H1 (cell line): ENCODE measurements around the gene HTD2. TPM values are rescaled to one million over a fixed set of nuclear protein-coding genes. Genes with fewer than 3 reads are reported as not detected.

Source experiments
- CTCF ChIA-PET: fragments of 300-600 bp; sonication (Branson Sonifier 250); formaldehyde crosslinking; loops from one replicate; lab custom pipeline; 2021; ENCODE audit not compliant: partially characterized antibody; lab: Charles Lee
- POLR2A ChIA-PET: fragments of 300-600 bp; sonication (Branson Sonifier 250); formaldehyde crosslinking; loops from one replicate; lab custom pipeline; 2021; ENCODE audit warnings: inconsistent platforms; ENCODE audit not compliant: partially characterized antibody; lab: Charles Lee
- DNase-seq, 2 experiments: peaks; one replicate each; pipeline versions ENCODE4 v3.0.0 to v3.0.0-alpha.2; 2010 to 2022; ENCODE audit warnings: low spot score in 2 of 2, low read depth in 1 of 2, mixed read lengths in 1 of 2
- FAIRE-seq: peaks from 2 replicates; lab custom pipeline; 2011; peaks lifted over from hg19 to GRCh38; lab: Jason Lieb, UNC
- H2AFZ ChIP-seq: 2 replicates; pipeline ENCODE4 v1.8.1; 2012; ENCODE audit warnings: low read length, inconsistent platforms
- H2AK5ac ChIP-seq: 2 replicates; pipeline ENCODE4 v1.6.1; 2013; ENCODE audit warnings: low read depth, low read length
- H2BK120ac ChIP-seq: replicated peaks from 2 replicates; pipeline ENCODE3; 2013; ENCODE audit warnings: low read depth, low read length, inconsistent platforms
- H2BK12ac ChIP-seq: 2 replicates; pipeline ENCODE4 v1.6.1; 2013; ENCODE audit warnings: low read depth, low read length
- H2BK15ac ChIP-seq: 2 replicates; pipeline ENCODE4 v1.6.1; 2013; ENCODE audit warnings: low read length
- H2BK20ac ChIP-seq: 2 replicates; pipeline ENCODE4 v1.6.1; 2013; ENCODE audit warnings: low read length
- H2BK5ac ChIP-seq: 2 replicates; pipeline ENCODE4 v1.6.1; 2013; ENCODE audit warnings: low read depth, low read length
- H3K14ac ChIP-seq: 2 replicates; pipeline ENCODE4 v1.6.1; 2013; ENCODE audit warnings: inconsistent platforms; ENCODE audit not compliant: insufficient read length
- H3K18ac ChIP-seq: 2 replicates; pipeline ENCODE4 v1.6.1; 2013; ENCODE audit warnings: low read length; ENCODE audit errors: extremely low read depth
- H3K23ac ChIP-seq: 2 replicates; pipeline ENCODE4 v1.6.1; 2013; ENCODE audit warnings: inconsistent platforms; ENCODE audit not compliant: insufficient read length
- H3K23me2 ChIP-seq: 2 replicates; pipeline ENCODE4 v1.6.1; 2013; ENCODE audit warnings: low read depth, low read length
- H3K27ac ChIP-seq: 2 replicates; pipeline ENCODE4 v1.6.1; 2011; ENCODE audit warnings: low read depth, low read length, inconsistent platforms
- H3K27me3 ChIP-seq, 4 experiments: replicated peaks in 1 of 4; 1 replicate in 1 of 4; 2 replicates in 3 of 4; pipeline versions ENCODE4 v1.6.1 to v1.8.1; 2011 to 2013; ENCODE audit warnings: low read length in 3 of 4, mild to moderate bottlenecking in 3 of 4, inconsistent platforms in 2 of 4, mixed read lengths in 2 of 4, moderate library complexity in 1 of 4; ENCODE audit not compliant: control insufficient read depth in 3 of 4, insufficient read depth in 3 of 4; ENCODE audit errors: extremely low read depth in 1 of 4
- H3K36me3 ChIP-seq, 4 experiments: 2 replicates each; pipeline versions ENCODE4 v1.6.1 to v1.8.1; 2011 to 2013; ENCODE audit warnings: mild to moderate bottlenecking in 4 of 4, low read length in 3 of 4, moderate library complexity in 2 of 4, control low read depth in 1 of 4, inconsistent platforms in 1 of 4; ENCODE audit not compliant: insufficient read depth in 4 of 4, control insufficient read depth in 2 of 4
- H3K4ac ChIP-seq: replicated peaks from 2 replicates; pipeline ENCODE3; 2013; ENCODE audit warnings: low read length, low read depth, mixed read lengths, inconsistent platforms; ENCODE audit not compliant: insufficient read length
- H3K4me1 ChIP-seq, 4 experiments: replicated peaks in 1 of 4; 1 replicate in 1 of 4; 2 replicates in 3 of 4; pipeline versions ENCODE4 v1.6.1 to v1.8.1; 2011 to 2013; ENCODE audit warnings: low read length in 3 of 4, inconsistent platforms in 2 of 4, mixed read lengths in 1 of 4; ENCODE audit not compliant: insufficient read depth in 4 of 4, control insufficient read depth in 3 of 4
- H3K4me2 ChIP-seq, 2 experiments: 2 replicates each; pipeline versions ENCODE4 v1.6.1 to v1.8.1; 2011 to 2013; ENCODE audit warnings: low read depth in 2 of 2, low read length in 2 of 2, control low read depth in 1 of 2, inconsistent platforms in 1 of 2, mild to moderate bottlenecking in 1 of 2; ENCODE audit not compliant: insufficient read depth in 1 of 2
- H3K4me3 ChIP-seq, 4 experiments: fragments of 200-600, 300-600 bp in 1 of 4; sonication (generic), shearing (Covaris generic), sonication (Bioruptor Twin) in 1 of 4; 2 replicates each; pipeline versions ENCODE4 v1.5.1 to v1.8.1; 2011 to 2016; ENCODE audit warnings: low read length in 4 of 4, low read depth in 3 of 4, control low read depth in 2 of 4, inconsistent platforms in 2 of 4, mild to moderate bottlenecking in 2 of 4, mixed read lengths in 1 of 4, moderate library complexity in 1 of 4; ENCODE audit not compliant: insufficient read depth in 2 of 4; ENCODE audit errors: extremely low read depth in 1 of 4
- H3K56ac ChIP-seq: replicated peaks from 2 replicates; pipeline ENCODE3; 2013; ENCODE audit warnings: low read depth, mild to moderate bottlenecking, mixed read lengths, low read length, inconsistent platforms; ENCODE audit not compliant: insufficient read length
- H3K79me1 ChIP-seq: 2 replicates; pipeline ENCODE4 v1.6.1; 2013; ENCODE audit warnings: low read depth, low read length, control low read depth
- H3K79me2 ChIP-seq, 2 experiments: 2 replicates each; pipeline versions ENCODE4 v1.6.1 to v1.8.1; 2012 to 2013; ENCODE audit warnings: low read length in 2 of 2, mild to moderate bottlenecking in 2 of 2, inconsistent platforms in 1 of 2; ENCODE audit not compliant: insufficient read depth in 2 of 2, control insufficient read depth in 1 of 2
- H3K9ac ChIP-seq, 4 experiments: replicated peaks in 1 of 4; 1 replicate in 1 of 4; 2 replicates in 3 of 4; pipeline versions ENCODE4 v1.6.1 to v1.8.1; 2011 to 2013; ENCODE audit warnings: low read depth in 3 of 4, low read length in 3 of 4, control low read depth in 2 of 4, mild to moderate bottlenecking in 2 of 4, moderate library complexity in 2 of 4, inconsistent platforms in 1 of 4; ENCODE audit errors: extremely low read depth in 1 of 4
- H3K9me3 ChIP-seq, 2 experiments: 2 replicates each; pipeline versions ENCODE4 v1.6.1 to v1.8.1; 2012 to 2013; ENCODE audit warnings: mild to moderate bottlenecking in 2 of 2, moderate library complexity in 2 of 2, control low read depth in 1 of 2, inconsistent platforms in 1 of 2, low read depth in 1 of 2, low read length in 1 of 2, mixed read lengths in 1 of 2; ENCODE audit not compliant: insufficient read depth in 2 of 2
- H4K20me1 ChIP-seq, 2 experiments: replicated peaks in 1 of 2; 2 replicates each; pipeline versions ENCODE3 to v1.8.1; 2011 to 2013; ENCODE audit warnings: inconsistent platforms in 2 of 2, low read length in 2 of 2, mild to moderate bottlenecking in 1 of 2; ENCODE audit not compliant: insufficient read depth in 2 of 2, control insufficient read depth in 1 of 2
- H4K5ac ChIP-seq: 2 replicates; pipeline ENCODE4 v1.6.1; 2013; ENCODE audit warnings: low read length, low read depth, mixed read lengths, inconsistent platforms; ENCODE audit not compliant: insufficient read length
- H4K8ac ChIP-seq: 2 replicates; pipeline ENCODE4 v1.8.0; 2013; ENCODE audit warnings: mild to moderate bottlenecking, moderate library complexity, low read length, inconsistent platforms; ENCODE audit not compliant: insufficient read depth; ENCODE audit errors: extremely low read depth
- H4K91ac ChIP-seq: replicated peaks from 2 replicates; pipeline ENCODE3; 2013; ENCODE audit warnings: low read length, mixed read lengths, inconsistent platforms; ENCODE audit not compliant: insufficient read length
- CHD2 ChIP-seq: IDR thresholded peaks from 2 replicates; pipeline ENCODE4 v1.6.1; 2012; ENCODE audit warnings: low read length, improper control_type of control experiment
- JUN ChIP-seq: IDR thresholded peaks from 2 replicates; pipeline ENCODE4 v1.6.1; 2011; ENCODE audit warnings: low read depth, mild to moderate bottlenecking, improper control_type of control experiment, low read length
- KDM5A ChIP-seq: fragments of 200-600 bp; IDR thresholded peaks from 2 replicates; pipeline ENCODE4 v1.7.1; 2012; ENCODE audit warnings: mild to moderate bottlenecking, low read length, inconsistent platforms, mixed read lengths
- SUZ12 ChIP-seq: fragments of 200-600 bp; sonication (generic); IDR thresholded peaks from 2 replicates; pipeline ENCODE4 v1.6.1; 2012; ENCODE audit warnings: mild to moderate bottlenecking, inconsistent platforms, low read length, moderate library complexity, mixed read lengths
- TAF7 ChIP-seq: optimal IDR thresholded peaks from 2 replicates; pipeline ENCODE3; 2011; ENCODE audit warnings: low read depth, mild to moderate bottlenecking, inconsistent platforms, low read length, moderate library complexity, borderline replicate concordance
- WGBS, 2 experiments: shearing (Covaris generic) in 1 of 2; methylation state at CpG; one replicate each; pipeline versions ENCODE4 v1.1.6 to v1.1.7; 2013 to 2015; ENCODE audit warnings: low lambda C conversion rate in 2 of 2, mixed read lengths in 2 of 2, inconsistent platforms in 1 of 2, low coverage in 1 of 2, missing lambda C conversion rate in 1 of 2; ENCODE audit not compliant: insufficient replicate concordance in 2 of 2, insufficient coverage in 1 of 2, insufficient read length in 1 of 2; ENCODE audit errors: extremely low coverage in 1 of 2, missing lambda C conversion rate in 1 of 2; 5-methylcytosine and 5-hydroxymethylcytosine counted together
- polyA plus RNA-seq, 7 experiments: library from polyadenylated mRNA; depleted of rRNA in 3 of 7; stranded (reverse) in 5 of 7; unstranded in 2 of 7; fragments of >200 nt in 5 of 7; fragments of 200-250 nt in 2 of 7; gene quantifications; 1 replicate in 5 of 7; 2 replicates in 1 of 7; 4 replicates in 1 of 7; pipeline versions ENCODE4 v1.2.1 to v1.2.3, GENCODE V29; 2011 to 2013; ENCODE audit warnings: missing spikeins in 2 of 7, mixed read lengths in 2 of 7
- total RNA-seq: library from RNA; stranded (reverse); fragmentation: NEBNext Ultra II Directional; extraction: Animal tissue kit (Norgen Biotek cat#: 25700); gene quantifications from 2 replicates; pipeline ENCODE4 v1.2.1, GENCODE V29; 2021

The HTD2 gene
- total and polyA plus RNA-seq, 2 of the 8 experiments (the other 6 are each of a cell fraction or from before 2014, with no cell fraction given): 8.8 to 10.8 TPM

- Histone ChIP-seq H3K9ac (no peak overlapping the region), H3K27me3 (no peaks in the 10 kb centered on the region), H3K79me2 (no peaks in the 10 kb centered on the region), H2AK5ac (no peak overlapping the region), H3K4me3 (no peak overlapping the region), H3K36me3 (no peaks in the 10 kb centered on the region), H2AFZ (no peak overlapping the region), H3K4me2 (no peak overlapping the region), H3K23me2 (peaks cover 4% of the 10 kb centered on the region; the same call in 1 of the 2 replicates), H3K4ac (no peak overlapping the region), H4K5ac (no peak overlapping the region), H2BK15ac (no peak overlapping the region), H2BK120ac (no peak overlapping the region), H2BK5ac (no peak overlapping the region), H3K23ac (no peak overlapping the region), H3K14ac (no peak overlapping the region), H2BK20ac (no peak overlapping the region), H4K20me1 (no peaks in the 10 kb centered on the region), H4K8ac (no peak overlapping the region), H4K91ac (no peak overlapping the region), H3K4me1 (no peaks in the 10 kb centered on the region), H3K27ac (no peak overlapping the region), H3K56ac (no peak overlapping the region), H2BK12ac (no peak overlapping the region), H3K9me3 (no peaks in the 10 kb centered on the region), H3K79me1 (no peaks in the 10 kb centered on the region), H3K18ac (no peak overlapping the region)
- CTCF ChIA-PET: interaction anchor here (1.0 to 2.7 kb wide), 5 partner anchors 11 to 103 kb away, joined by 3 to 7 read pairs (median 4); partner anchors contain the start of gene ABHD6
- 85% methylated on average over 2 of the region's 2 CpGs; no CpG with 5 or more reads in 1 of the 2 experiments for WGBS, 2 experiments
- DNase-seq: no peak
- FAIRE-seq: no peak
- TF ChIP-seq JUN (no peak), CHD2 (no peak), SUZ12 (no peak), KDM5A (no peak), TAF7 (no peak)
- POLR2A ChIA-PET: no interaction called here
Measured at GRCh38 chr3:58270485-58270884, 35.8 kb upstream of the HTD2 start.
